Kidney (tissue), 14 donors: Measurements from ENCODE around the gene SF3B6. TPM values are rescaled to one million over a fixed set of nuclear protein-coding genes. Genes with fewer than 3 reads are reported as not detected.

Experiments
- DNase-seq, 5 donors: peaks; one replicate each; pipeline ENCODE4 v3.0.0-alpha.2; 2013 to 2020
- FAIRE-seq: peaks from 2 replicates; lab custom pipeline; 2012; peaks lifted over from hg19 to GRCh38; lab: Jason Lieb, UNC
- H3K27ac ChIP-seq, 2 donors: one replicate each; pipeline ENCODE4 v1.7.0; 2013; ENCODE audit warnings: low read depth in 2 of 2, low read length in 2 of 2, inconsistent platforms in 1 of 2
- H3K27me3 ChIP-seq: one replicate; pipeline ENCODE4 v1.7.1; 2013; ENCODE audit warnings: low read length, inconsistent platforms; ENCODE audit not compliant: control insufficient read depth, insufficient read depth
- H3K36me3 ChIP-seq, 3 donors: one replicate each; pipeline versions ENCODE4 v1.7.0 to v1.7.1; 2013; ENCODE audit warnings: low read length in 3 of 3, control low read depth in 1 of 3, inconsistent platforms in 1 of 3; ENCODE audit not compliant: insufficient read depth in 3 of 3, control insufficient read depth in 2 of 3
- H3K4me1 ChIP-seq, 3 donors: one replicate each; pipeline versions ENCODE4 v1.7.0 to v1.7.1; 2013; ENCODE audit warnings: low read length in 3 of 3, inconsistent platforms in 1 of 3, low read depth in 1 of 3; ENCODE audit not compliant: control insufficient read depth in 2 of 3, insufficient read depth in 2 of 3
- H3K4me3 ChIP-seq, 3 donors: one replicate each; pipeline versions ENCODE4 v1.7.0 to v1.8.1; 2013; ENCODE audit warnings: low read length in 3 of 3, control low read depth in 1 of 3, inconsistent platforms in 1 of 3
- H3K9ac ChIP-seq, 3 donors: one replicate each; pipeline versions ENCODE4 v1.7.0 to v1.7.1; 2013; ENCODE audit warnings: low read length in 3 of 3, control low read depth in 1 of 3, inconsistent platforms in 1 of 3
- H3K9me3 ChIP-seq, 3 donors: one replicate each; pipeline versions ENCODE4 v1.7.0 to v1.7.1; 2013; ENCODE audit warnings: low read length in 3 of 3, control low read depth in 1 of 3, inconsistent platforms in 1 of 3; ENCODE audit not compliant: control insufficient read depth in 2 of 3, insufficient read depth in 1 of 3
- CTCF ChIP-seq: IDR thresholded peaks from 3 replicates; pipeline ENCODE4 v1.5.1; 2012; ENCODE audit warnings: mild to moderate bottlenecking, moderate library complexity, borderline replicate concordance; ENCODE audit not compliant: insufficient read depth; ENCODE audit errors: extremely low read depth
- intact Hi-C: fragments of 100-400 bp; cut with DNase I; formaldehyde crosslinking; loops from one replicate; pipeline ENCODE4 v1.11.1; 2022
- polyA plus RNA-seq: library from polyadenylated mRNA; stranded (reverse); fragments of 350-450 nt; fragmentation: Illumina TruSeq; extraction: RNeasy Lipid Tissue Mini Kit (QIAGEN cat#74804); gene quantifications from one replicate; pipeline ENCODE4 v1.2.3, GENCODE V29; 2014; ENCODE audit warnings: low read depth, low replicate concordance; ENCODE audit not compliant: insufficient read depth
- total RNA-seq: library from RNA; stranded (reverse); fragmentation: NEBNext Ultra II Directional; extraction: Animal tissue kit (Norgen Biotek cat#: 25700); gene quantifications from one replicate; pipeline ENCODE4 v1.2.1, GENCODE V29; 2021
- donor health status: control.
- donor health status: control.
- donor health status: control.
- donor health status: control.
- donor health status: control.
- donor health status: DM: yes; HTN: yes; CAD: no.
- donor health status: Normal renal cell carcinoma (clear cell type).

SF3B6 gene
- total and polyA plus RNA-seq, 2 donors from 2014 or later, result 74.8 to 170 TPM

GRCh38 chr2:24072259-24072658 lies 3.9 kb downstream of the SF3B6 start:
- Histone ChIP-seq H3K9ac (no peak overlapping the region), H3K36me3 (peaks cover 6 to 23% (median 7%) of the 10 kb centered on the region in 3 donors), H3K9me3 (no peaks in the 10 kb centered on the region), H3K4me3 (no peak overlapping the region), H3K27me3 (no peaks in the 10 kb centered on the region), H3K27ac (no peak overlapping the region), H3K4me1 (no peaks in the 10 kb centered on the region)
- intact Hi-C loops, result no loop called here
- no peak for TF ChIP-seq CTCF
- DNase-seq, result no peak
- no peak for FAIRE-seq

- H3K27me3 ChIP-seq, result no peaks in the 10 kb centered on the region
- DNase-seq (no peak), FAIRE-seq (no peak)
- peaks cover 4 to 14% (median 6%) of the 10 kb centered on the region in 3 donors for H3K36me3 ChIP-seq
- no peak for TF ChIP-seq CTCF
- H3K9ac ChIP-seq, result no peak overlapping the region
- H3K4me1 ChIP-seq, result no peaks in the 10 kb centered on the region
- no peaks in the 10 kb centered on the region for H3K9me3 ChIP-seq
- no peak overlapping the region for H3K4me3 ChIP-seq
- intact Hi-C loops, result no loop called here
- no peak overlapping the region for H3K27ac ChIP-seq
Observed at GRCh38 chr2:24065341-24065740, 10.8 kb downstream of the SF3B6 start.

- no peaks in the 10 kb centered on the region for H3K27me3 ChIP-seq
Observed at GRCh38 chr2:24058564-24059271, 17.4 kb downstream of the SF3B6 start.

More at GRCh38 chr2:24058564-24059271, 17.4 kb downstream of the SF3B6 start:
- FAIRE-seq, result no peak
- intact Hi-C loops, result no loop called here
- no peak overlapping the region for H3K4me3 ChIP-seq
- no peak for DNase-seq
- H3K9ac ChIP-seq, result no peak overlapping the region
- no peaks in the 10 kb centered on the region for H3K9me3 ChIP-seq
- no peaks in the 10 kb centered on the region for H3K36me3 ChIP-seq
- no peaks in the 10 kb centered on the region for H3K4me1 ChIP-seq
- no peak for TF ChIP-seq CTCF
- H3K27ac ChIP-seq, result no peak overlapping the region
